Muscle of back (tissue), 11 donors: ENCODE measurements around the gene SEC63. TPM values are rescaled to one million over a fixed set of nuclear protein-coding genes. Genes with fewer than 3 reads are reported as not detected.
A peak's percentile ranks its signal among the peaks of the same experiment; 100 is the strongest.
"Not testable (repeated sequence)": the region's sequence is repeated elsewhere in the genome, so short reads cannot be mapped to it uniquely, and the experiment has no call there.

Source experiments
- DNase-seq, 3 donors: peaks; one replicate each; pipeline versions ENCODE4 v3.0.0 to v3.0.0-alpha.2; 2013
- polyA plus RNA-seq, 10 donors: library from polyadenylated mRNA; unstranded; fragments of 120-200 nt; gene quantifications; one replicate each; pipeline ENCODE4 v1.2.1, GENCODE V29; 2013; ENCODE audit not compliant: insufficient read length in 10 of 10

Gene SEC63
- polyA plus RNA-seq, 10 donors = 45.6 to 100 (median 78.1) TPM

GRCh38 chr6:107977283-107977682 is 19.3 kb upstream of the SEC63 start:
- DNase-seq = peak in 2 of 3 donors; percentile 42 to 63

- DNase-seq = no peak
Measured at GRCh38 chr6:107976155-107976783, 18.3 kb upstream of the SEC63 start.

GRCh38 chr6:107973594-107973993 is 15.6 kb upstream of the SEC63 start:
- no peak for DNase-seq

GRCh38 chr6:107972413-107973096 is 14.5 kb upstream of the SEC63 start:
- DNase-seq = no peak

- DNase-seq = no peak
Measured at GRCh38 chr6:107971181-107971580, 13.2 kb upstream of the SEC63 start.

- no peak for DNase-seq
Measured at GRCh38 chr6:107970255-107970654, 12.2 kb upstream of the SEC63 start.

GRCh38 chr6:107968081-107968480 is 10.1 kb upstream of the SEC63 start:
- no peak for DNase-seq

- DNase-seq = no peak
Measured at GRCh38 chr6:107965746-107966145, 7.7 kb upstream of the SEC63 start.

GRCh38 chr6:107962723-107963122 is 4.7 kb upstream of the SEC63 start:
- no peak for DNase-seq

GRCh38 chr6:107959392-107959791 is 1.4 kb upstream of the SEC63 start:
- peak in 1 of 3 donors; percentile 14 for DNase-seq

- not testable (repeated sequence) for DNase-seq
Measured at GRCh38 chr6:107958689-107959362, 818 bp upstream of the SEC63 start.

- DNase-seq = peak; percentile 68 to 88 (median 78)
Measured at GRCh38 chr6:107957308-107957908, 600 bp downstream of the SEC63 start.

- peak in 2 of 3 donors; percentile 24 to 69 for DNase-seq
Measured at GRCh38 chr6:107956586-107957307, 1.3 kb downstream of the SEC63 start.

GRCh38 chr6:107956181-107956580 is 1.8 kb downstream of the SEC63 start:
- no peak for DNase-seq

- DNase-seq = not testable (repeated sequence)
Measured at GRCh38 chr6:107953858-107954414, 4.1 kb downstream of the SEC63 start.

- no peak for DNase-seq
Measured at GRCh38 chr6:107943626-107944439, 14.2 kb downstream of the SEC63 start.

GRCh38 chr6:107942142-107942541 is 15.9 kb downstream of the SEC63 start:
- no peak for DNase-seq

- DNase-seq = no peak
Measured at GRCh38 chr6:107941627-107942026, 16.4 kb downstream of the SEC63 start.

- no peak for DNase-seq
Measured at GRCh38 chr6:107941199-107941598, 16.8 kb downstream of the SEC63 start.

- not testable (repeated sequence) for DNase-seq
Measured at GRCh38 chr6:107936910-107937292, 21.1 kb downstream of the SEC63 start.
